Measurements from ENCODE around the gene DDB1.

DDB1 gene

GRCh38 chr11:61356706-61357105 is 23.8 kb upstream of the DDB1 start:
- no peak for DNase-seq (ENCODE audit: low read depth in 2 of 2)

- DNase-seq (ENCODE audit: low read depth in 2 of 2) = no peak
Observed at GRCh38 chr11:61354208-61354607, 21.3 kb upstream of the DDB1 start.

- DNase-seq (ENCODE audit: low read depth in 2 of 2) = no peak
Observed at GRCh38 chr11:61353131-61354067, 20.5 kb upstream of the DDB1 start.

GRCh38 chr11:61352038-61352437 is 19.1 kb upstream of the DDB1 start:
- no peak for DNase-seq (ENCODE audit: low read depth in 2 of 2)

GRCh38 chr11:61350803-61351202 is 17.9 kb upstream of the DDB1 start:
- no peak for DNase-seq (ENCODE audit: low read depth in 2 of 2)

- DNase-seq (ENCODE audit: low read depth in 2 of 2) = no peak
Observed at GRCh38 chr11:61350336-61350735, 17.4 kb upstream of the DDB1 start.

- no peak for DNase-seq (ENCODE audit: low read depth in 2 of 2)
Observed at GRCh38 chr11:61349916-61350315, 17.0 kb upstream of the DDB1 start.

GRCh38 chr11:61349189-61349751 is 16.4 kb upstream of the DDB1 start:
- no peak for DNase-seq (ENCODE audit: low read depth in 2 of 2)

GRCh38 chr11:61347916-61348461 is 15.1 kb upstream of the DDB1 start:
- no peak for DNase-seq (ENCODE audit: low read depth in 2 of 2)

GRCh38 chr11:61345954-61346843 is 13.3 kb upstream of the DDB1 start:
- DNase-seq (ENCODE audit: low read depth in 2 of 2) = no peak

- DNase-seq (ENCODE audit: low read depth in 2 of 2) = no peak
Observed at GRCh38 chr11:61345170-61345610, 12.3 kb upstream of the DDB1 start.

- DNase-seq (ENCODE audit: low read depth in 2 of 2) = no peak
Observed at GRCh38 chr11:61343792-61344745, 11.2 kb upstream of the DDB1 start.

GRCh38 chr11:61342207-61342803 is 9.4 kb upstream of the DDB1 start:
- DNase-seq (ENCODE audit: low read depth in 2 of 2) = no peak

- DNase-seq (ENCODE audit: low read depth in 2 of 2) = no peak
Observed at GRCh38 chr11:61341706-61342105, 8.8 kb upstream of the DDB1 start.

- no peak for DNase-seq (ENCODE audit: low read depth in 2 of 2)
Observed at GRCh38 chr11:61340979-61341378, 8.1 kb upstream of the DDB1 start.

GRCh38 chr11:61339490-61339878 is 6.6 kb upstream of the DDB1 start:
- DNase-seq (ENCODE audit: low read depth in 2 of 2) = no peak

GRCh38 chr11:61338783-61339489 is 6.0 kb upstream of the DDB1 start:
- no peak for DNase-seq (ENCODE audit: low read depth in 2 of 2)

GRCh38 chr11:61337706-61338470 is 5.0 kb upstream of the DDB1 start:
- DNase-seq (ENCODE audit: low read depth in 2 of 2) = no peak

All from stimulated activated CD8-positive, alpha-beta memory T cell treated with anti-CD3 and anti-CD28 coated beads, Interleukin-15, amount 100 ng/mL, for 48 hours (primary cell).